ENCODE measurements around the gene HOXD9. TPM values are rescaled to one million over a fixed set of nuclear protein-coding genes. Genes with fewer than 3 reads are reported as not detected.

The HOXD9 gene
- total and polyA plus RNA-seq, 10 donors, result 1.1 to 4.0 (median 2.6) TPM

DNA sequence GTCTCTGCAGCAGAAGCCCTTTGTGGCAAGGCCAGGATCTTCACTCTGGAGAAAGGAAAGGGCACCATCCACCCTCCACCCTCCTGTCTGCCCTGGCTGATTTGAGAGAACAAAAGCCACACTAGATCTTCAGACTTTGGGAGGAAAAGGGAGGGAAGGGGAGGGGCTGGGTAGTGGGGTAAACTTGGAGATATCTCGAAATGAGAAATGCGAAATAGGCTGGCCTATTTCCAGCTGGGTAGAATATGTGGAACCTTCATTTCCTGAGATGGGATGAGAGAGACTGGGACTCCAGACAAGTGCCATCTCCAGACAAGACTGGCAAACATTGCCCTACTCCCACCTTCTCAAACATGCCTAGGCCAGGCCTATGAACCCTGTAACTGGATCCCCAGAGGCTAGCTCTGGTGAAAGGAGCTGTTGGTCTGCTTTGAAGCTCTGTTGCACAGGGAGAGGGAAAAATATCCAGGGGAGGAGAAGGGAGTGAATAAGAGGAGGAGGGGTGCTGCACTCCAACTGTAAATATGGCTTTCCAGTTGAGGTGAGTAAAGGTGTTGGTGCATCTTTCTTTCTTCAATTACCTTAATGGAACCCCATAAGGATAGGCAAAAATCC lies 21.2 kb upstream of the HOXD9 start:
- peaks cover 0 to 5% (median 0%) of the 10 kb centered on the region in 8 donors for H3K9me3 ChIP-seq
- no peak for DNase-seq
- intact Hi-C loops (cut with DNase I; ENCODE audit: low total_unique reads), result loop anchor here (5.0 kb wide), 1 partner anchor 414 kb away; no protein-coding TSS in a partner anchor
- TF ChIP-seq POLR2A (IDR thresholded peaks at IDR 0.05) (no peak), POLR2AphosphoS5 (IDR thresholded peaks at IDR 0.05) (no peak)
- TF ChIP-seq, protein P1, sequence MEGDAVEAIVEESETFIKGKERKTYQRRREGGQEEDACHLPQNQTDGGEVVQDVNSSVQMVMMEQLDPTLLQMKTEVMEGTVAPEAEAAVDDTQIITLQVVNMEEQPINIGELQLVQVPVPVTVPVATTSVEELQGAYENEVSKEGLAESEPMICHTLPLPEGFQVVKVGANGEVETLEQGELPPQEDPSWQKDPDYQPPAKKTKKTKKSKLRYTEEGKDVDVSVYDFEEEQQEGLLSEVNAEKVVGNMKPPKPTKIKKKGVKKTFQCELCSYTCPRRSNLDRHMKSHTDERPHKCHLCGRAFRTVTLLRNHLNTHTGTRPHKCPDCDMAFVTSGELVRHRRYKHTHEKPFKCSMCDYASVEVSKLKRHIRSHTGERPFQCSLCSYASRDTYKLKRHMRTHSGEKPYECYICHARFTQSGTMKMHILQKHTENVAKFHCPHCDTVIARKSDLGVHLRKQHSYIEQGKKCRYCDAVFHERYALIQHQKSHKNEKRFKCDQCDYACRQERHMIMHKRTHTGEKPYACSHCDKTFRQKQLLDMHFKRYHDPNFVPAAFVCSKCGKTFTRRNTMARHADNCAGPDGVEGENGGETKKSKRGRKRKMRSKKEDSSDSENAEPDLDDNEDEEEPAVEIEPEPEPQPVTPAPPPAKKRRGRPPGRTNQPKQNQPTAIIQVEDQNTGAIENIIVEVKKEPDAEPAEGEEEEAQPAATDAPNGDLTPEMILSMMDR (IDR thresholded peaks at IDR 0.05 in 8 of 11, conservative IDR thresholded peaks at IDR 0.05 in 3 of 11), result no peak
- peaks cover 26 to 100% (median 100%) of the 10 kb centered on the region in 7 donors for H3K27me3 ChIP-seq (replicated peaks in 1 of 7)
- H3K4me1 ChIP-seq, result peaks cover 11 to 69% (median 48%) of the 10 kb centered on the region in 6 donors
- no peak overlapping the region for H3K4me3 ChIP-seq
- WGBS, 5 donors, result 10 to 23% (median 12%) methylated on average over 2 of the region's 2 CpGs
- H3K36me3 ChIP-seq, result no peaks in the 10 kb centered on the region
- no peak overlapping the region for H3K27ac ChIP-seq

DNA sequence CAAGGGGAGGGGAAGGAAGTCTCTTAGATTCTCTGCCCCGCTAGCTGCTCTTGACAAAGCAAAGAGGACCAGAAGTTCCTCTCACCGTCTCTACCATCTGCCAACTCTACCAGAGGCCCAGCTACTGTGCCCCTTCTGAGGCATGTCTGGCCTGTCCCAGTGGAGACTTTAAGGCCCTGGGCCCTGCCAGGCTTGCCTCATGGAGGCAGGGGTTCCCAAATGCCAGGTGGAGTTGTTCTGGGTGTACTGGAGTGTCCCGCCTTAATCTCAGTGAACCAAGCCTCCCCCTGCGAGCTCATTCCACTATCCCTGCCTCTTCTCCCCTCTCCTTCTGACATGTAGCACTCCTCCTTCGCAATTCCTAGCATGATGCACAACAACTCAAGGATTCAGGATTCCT lies 20.7 kb upstream of the HOXD9 start:
- H3K4me1 ChIP-seq, result peaks cover 16 to 69% (median 48%) of the 10 kb centered on the region in 6 donors
- intact Hi-C loops (cut with DNase I; ENCODE audit: low total_unique reads), result loop anchor here (5.0 kb wide), 1 partner anchor 415 kb away; no protein-coding TSS in a partner anchor
- peaks cover 26 to 100% (median 100%) of the 10 kb centered on the region in 7 donors for H3K27me3 ChIP-seq (replicated peaks in 1 of 7)
- H3K9me3 ChIP-seq, result peaks cover 0 to 6% (median 0%) of the 10 kb centered on the region in 8 donors
- H3K36me3 ChIP-seq, result no peaks in the 10 kb centered on the region
- WGBS, 5 donors, result 19 to 29% (median 28%) methylated on average over 5 of the region's 5 CpGs
- no peak overlapping the region for H3K27ac ChIP-seq
- no peak for DNase-seq
- TF ChIP-seq POLR2AphosphoS5 (IDR thresholded peaks at IDR 0.05), result no peak
- TF ChIP-seq POLR2A (IDR thresholded peaks at IDR 0.05), result no peak
- TF ChIP-seq, protein P1 (IDR thresholded peaks at IDR 0.05 in 8 of 11, conservative IDR thresholded peaks at IDR 0.05 in 3 of 11), result no peak
- H3K4me3 ChIP-seq, result no peak overlapping the region

DNA sequence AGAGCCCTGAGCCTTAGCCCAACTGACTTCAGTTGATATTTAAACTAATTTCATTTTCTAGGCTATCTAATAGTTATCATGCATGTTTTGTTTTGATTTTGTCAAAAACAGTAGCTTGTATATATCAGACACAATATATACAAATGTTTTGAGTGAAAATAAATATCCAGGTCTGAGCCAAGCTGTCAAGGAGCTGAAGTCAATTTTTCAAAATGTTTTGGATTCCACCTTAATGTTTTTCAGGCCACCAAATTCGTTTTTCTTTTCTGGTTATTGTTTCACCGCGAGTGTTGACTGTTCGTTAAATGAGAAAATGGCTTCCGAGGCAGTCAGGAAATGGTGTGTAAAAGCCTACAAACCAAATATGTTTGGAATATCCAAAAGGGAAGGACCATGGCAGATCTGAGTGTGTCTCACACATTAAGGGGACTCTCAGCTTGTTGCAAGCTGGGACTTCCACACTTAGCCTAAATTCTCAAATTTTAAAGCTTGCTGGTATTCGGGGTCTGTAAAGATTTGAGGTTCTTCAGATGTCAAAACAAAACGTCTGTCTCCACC lies 20.1 kb upstream of the HOXD9 start:
- H3K27me3 ChIP-seq (replicated peaks in 1 of 7), result peaks cover 26 to 100% (median 100%) of the 10 kb centered on the region in 7 donors
- H3K9me3 ChIP-seq, result peaks cover 0 to 10% (median 0%) of the 10 kb centered on the region in 8 donors
- WGBS, 5 donors, result 8 to 21% (median 14%) methylated on average over 6 to 7 of the region's 7 CpGs
- H3K27ac ChIP-seq, result no peak overlapping the region
- H3K4me1 ChIP-seq, result peaks cover 16 to 69% (median 48%) of the 10 kb centered on the region in 6 donors
- TF ChIP-seq, protein P1 (IDR thresholded peaks at IDR 0.05 in 8 of 11, conservative IDR thresholded peaks at IDR 0.05 in 3 of 11), result no peak
- no peak for TF ChIP-seq POLR2AphosphoS5 (IDR thresholded peaks at IDR 0.05)
- no peak for TF ChIP-seq POLR2A (IDR thresholded peaks at IDR 0.05)
- H3K4me3 ChIP-seq, result no peak overlapping the region
- no peaks in the 10 kb centered on the region for H3K36me3 ChIP-seq
- intact Hi-C loops (cut with DNase I; ENCODE audit: low total_unique reads), result loop anchor here (5.0 kb wide), 1 partner anchor 415 kb away; no protein-coding TSS in a partner anchor
- no peak for DNase-seq

DNA sequence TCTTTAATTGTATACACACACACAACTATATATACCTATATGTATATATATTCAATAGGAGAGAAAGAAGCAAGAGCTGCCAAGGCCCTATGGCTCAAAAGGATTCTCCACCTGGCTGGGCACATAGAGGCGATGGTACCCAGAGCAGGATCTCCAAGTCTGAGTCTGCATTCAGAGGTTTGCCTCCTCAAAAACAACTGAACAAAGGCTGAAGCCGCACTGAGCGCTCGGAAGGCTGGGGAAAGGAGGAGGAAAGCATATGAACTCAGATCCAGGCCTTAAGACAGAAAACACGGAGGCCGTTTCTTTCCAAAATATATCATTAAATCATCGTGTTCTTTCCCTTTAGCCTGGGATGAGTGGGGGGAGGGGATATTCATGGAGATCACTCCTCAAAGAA lies 19.3 kb upstream of the HOXD9 start:
- TF ChIP-seq POLR2A (IDR thresholded peaks at IDR 0.05) (no peak), POLR2AphosphoS5 (IDR thresholded peaks at IDR 0.05) (no peak)
- TF ChIP-seq, protein P1 (IDR thresholded peaks at IDR 0.05 in 8 of 11, conservative IDR thresholded peaks at IDR 0.05 in 3 of 11), result no peak
- Histone ChIP-seq H3K27ac (no peak overlapping the region), H3K9me3 (peaks cover 0 to 10% (median 0%) of the 10 kb centered on the region in 8 donors), H3K36me3 (no peaks in the 10 kb centered on the region), H3K27me3 (replicated peaks in 1 of 7) (peaks cover 20 to 100% (median 99%) of the 10 kb centered on the region in 7 donors), H3K4me1 (peaks cover 15 to 67% (median 43%) of the 10 kb centered on the region in 6 donors), H3K4me3 (no peak overlapping the region)
- 21 to 28% (median 24%) methylated on average over 7 of the region's 7 CpGs for WGBS, 5 donors
- intact Hi-C loops (cut with DNase I; ENCODE audit: low total_unique reads), result loop anchor here (5.0 kb wide), 1 partner anchor 416 kb away; no protein-coding TSS in a partner anchor
- DNase-seq, result no peak

Data from spleen (tissue), 11 donors.